Glutamatergic neuron (in vitro differentiated cells): ENCODE results near the gene CERS6. TPM values are rescaled to one million over a fixed set of nuclear protein-coding genes. Genes with fewer than 3 reads are reported as not detected.

Experiments used
- DNase-seq: peaks from one replicate; pipeline ENCODE4 v3.0.0; 2022
- H3K27ac Mint-ChIP-seq: one replicate; pipeline ENCODE4 v1.8.0; 2020; ENCODE audit warnings: mild to moderate bottlenecking, mixed read lengths, inconsistent platforms; ENCODE audit not compliant: unreplicated experiment
- H3K27me3 Mint-ChIP-seq: one replicate; pipeline ENCODE4 v1.8.0; 2020; ENCODE audit warnings: mild to moderate bottlenecking, moderate library complexity, mixed read lengths, inconsistent platforms; ENCODE audit not compliant: unreplicated experiment
- H3K36me3 Mint-ChIP-seq: one replicate; pipeline ENCODE4 v1.8.0; 2020; ENCODE audit warnings: mild to moderate bottlenecking, mixed read lengths, inconsistent platforms; ENCODE audit not compliant: unreplicated experiment
- H3K4me1 Mint-ChIP-seq: one replicate; pipeline ENCODE4 v1.8.0; 2020; ENCODE audit warnings: mild to moderate bottlenecking, low read depth, mixed read lengths, inconsistent platforms; ENCODE audit not compliant: unreplicated experiment
- H3K4me3 Mint-ChIP-seq: one replicate; pipeline ENCODE4 v1.8.0; 2020; ENCODE audit warnings: mild to moderate bottlenecking, mixed read lengths, inconsistent platforms; ENCODE audit not compliant: unreplicated experiment
- H3K9me3 Mint-ChIP-seq: one replicate; pipeline ENCODE4 v1.8.0; 2020; ENCODE audit warnings: mild to moderate bottlenecking, moderate library complexity, mixed read lengths, inconsistent platforms; ENCODE audit not compliant: unreplicated experiment
- total RNA-seq: library from RNA; stranded (reverse); fragmentation: NEBNext Ultra II Directional; extraction: Animal tissue kit (Norgen Biotek cat#: 25700); gene quantifications from one replicate; pipeline ENCODE4 v1.2.1, GENCODE V29; 2021; ENCODE audit not compliant: unreplicated experiment
- TF ChIP-seq, protein P1 (sequence below): fragments of 200-600 bp; sonication (generic); IDR thresholded peaks from one replicate; pipeline ENCODE4 v1.5.0; 2021; ENCODE audit not compliant: partially characterized antibody, unreplicated experiment

CERS6 gene
- total RNA-seq, 1 donor from 2014 or later: 143 TPM

DNA sequence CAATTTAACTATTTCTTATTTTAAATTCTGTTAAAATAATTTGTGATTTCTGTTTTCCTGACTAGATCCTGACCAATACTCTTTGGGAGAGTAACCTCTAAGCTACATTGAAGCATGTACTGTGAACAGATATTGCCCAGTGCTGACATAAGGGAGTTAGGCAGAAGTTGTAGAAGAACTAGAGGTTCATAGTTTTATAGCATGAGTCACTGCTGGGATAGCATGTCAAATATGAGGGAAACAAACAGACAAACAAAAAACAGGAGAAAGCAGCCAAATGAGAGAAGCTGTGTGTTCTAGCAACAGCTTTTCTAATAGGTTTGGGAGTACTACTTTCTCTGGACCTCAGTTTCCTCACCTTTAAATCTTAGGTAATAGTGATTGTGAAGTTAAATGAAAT is 72.4 kb downstream of the CERS6 start:
- TF ChIP-seq, protein P1, sequence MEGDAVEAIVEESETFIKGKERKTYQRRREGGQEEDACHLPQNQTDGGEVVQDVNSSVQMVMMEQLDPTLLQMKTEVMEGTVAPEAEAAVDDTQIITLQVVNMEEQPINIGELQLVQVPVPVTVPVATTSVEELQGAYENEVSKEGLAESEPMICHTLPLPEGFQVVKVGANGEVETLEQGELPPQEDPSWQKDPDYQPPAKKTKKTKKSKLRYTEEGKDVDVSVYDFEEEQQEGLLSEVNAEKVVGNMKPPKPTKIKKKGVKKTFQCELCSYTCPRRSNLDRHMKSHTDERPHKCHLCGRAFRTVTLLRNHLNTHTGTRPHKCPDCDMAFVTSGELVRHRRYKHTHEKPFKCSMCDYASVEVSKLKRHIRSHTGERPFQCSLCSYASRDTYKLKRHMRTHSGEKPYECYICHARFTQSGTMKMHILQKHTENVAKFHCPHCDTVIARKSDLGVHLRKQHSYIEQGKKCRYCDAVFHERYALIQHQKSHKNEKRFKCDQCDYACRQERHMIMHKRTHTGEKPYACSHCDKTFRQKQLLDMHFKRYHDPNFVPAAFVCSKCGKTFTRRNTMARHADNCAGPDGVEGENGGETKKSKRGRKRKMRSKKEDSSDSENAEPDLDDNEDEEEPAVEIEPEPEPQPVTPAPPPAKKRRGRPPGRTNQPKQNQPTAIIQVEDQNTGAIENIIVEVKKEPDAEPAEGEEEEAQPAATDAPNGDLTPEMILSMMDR: no peak
- H3K27me3 Mint-ChIP-seq: no peaks in the 10 kb centered on the region
- DNase-seq: no peak
- no peaks in the 10 kb centered on the region for H3K36me3 Mint-ChIP-seq
- H3K27ac Mint-ChIP-seq: no peak overlapping the region
- no peak overlapping the region for H3K4me3 Mint-ChIP-seq
- peaks cover 8% of the 10 kb centered on the region for H3K9me3 Mint-ChIP-seq
- H3K4me1 Mint-ChIP-seq: peaks cover 69% of the 10 kb centered on the region

DNA sequence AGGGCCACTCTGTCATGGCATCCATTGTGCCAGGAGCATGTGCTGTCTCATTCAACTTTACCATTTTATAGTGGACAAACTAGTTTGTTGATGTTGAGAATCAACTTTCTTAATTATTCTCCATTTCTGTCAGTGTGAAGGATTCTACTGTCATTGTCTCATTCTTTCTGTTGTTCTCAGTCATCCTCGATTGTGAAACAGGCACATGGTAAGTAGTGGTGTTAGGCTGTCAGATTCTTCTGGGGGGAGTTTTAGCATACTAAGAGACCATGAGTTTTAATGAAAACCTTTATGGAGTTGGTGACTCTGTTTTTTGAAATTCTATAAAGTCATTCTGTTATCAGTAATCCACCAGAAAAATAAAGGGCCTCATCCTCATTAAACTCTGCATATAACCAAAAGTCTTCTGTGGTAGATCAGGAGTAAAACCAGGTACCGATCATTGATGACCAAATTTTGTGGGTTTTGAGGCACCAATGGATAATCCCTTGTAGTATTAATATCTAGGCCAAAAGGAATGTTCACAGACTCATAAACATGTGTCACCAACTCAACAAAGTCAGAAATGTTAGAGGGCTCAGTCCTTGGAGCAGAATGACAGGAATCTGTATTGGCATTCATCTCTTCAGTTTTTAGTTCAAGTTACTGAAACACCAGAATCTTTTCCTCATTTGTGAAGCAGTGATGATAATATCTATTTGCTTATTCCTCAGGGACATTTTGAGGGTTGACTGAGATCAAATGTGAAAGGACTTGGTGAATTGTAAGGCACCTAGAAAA is 73.2 kb downstream of the CERS6 start:
- TF ChIP-seq, protein P1: no peak

GRCh38 chr2:168529900-168530561 is 74.0 kb downstream of the CERS6 start:
- DNase-seq: no peak
- Mint-ChIP-seq H3K27me3 (peaks cover 8% of the 10 kb centered on the region), H3K9me3 (peaks cover 8% of the 10 kb centered on the region), H3K4me1 (peaks cover 71% of the 10 kb centered on the region), H3K4me3 (peak overlapping the region; percentile 15), H3K36me3 (no peaks in the 10 kb centered on the region), H3K27ac (peak overlapping the region; percentile 87)
- TF ChIP-seq, protein P1: no peak

More for the DNA sequence above, 73.2 kb downstream of the CERS6 start:
- H3K27me3 Mint-ChIP-seq: peaks cover 4% of the 10 kb centered on the region
- H3K27ac Mint-ChIP-seq: peak overlapping the region; percentile 10
- no peak for DNase-seq
- H3K4me3 Mint-ChIP-seq: no peak overlapping the region
- H3K9me3 Mint-ChIP-seq: peaks cover 7% of the 10 kb centered on the region
- H3K4me1 Mint-ChIP-seq: peaks cover 69% of the 10 kb centered on the region
- H3K36me3 Mint-ChIP-seq: no peaks in the 10 kb centered on the region

DNA sequence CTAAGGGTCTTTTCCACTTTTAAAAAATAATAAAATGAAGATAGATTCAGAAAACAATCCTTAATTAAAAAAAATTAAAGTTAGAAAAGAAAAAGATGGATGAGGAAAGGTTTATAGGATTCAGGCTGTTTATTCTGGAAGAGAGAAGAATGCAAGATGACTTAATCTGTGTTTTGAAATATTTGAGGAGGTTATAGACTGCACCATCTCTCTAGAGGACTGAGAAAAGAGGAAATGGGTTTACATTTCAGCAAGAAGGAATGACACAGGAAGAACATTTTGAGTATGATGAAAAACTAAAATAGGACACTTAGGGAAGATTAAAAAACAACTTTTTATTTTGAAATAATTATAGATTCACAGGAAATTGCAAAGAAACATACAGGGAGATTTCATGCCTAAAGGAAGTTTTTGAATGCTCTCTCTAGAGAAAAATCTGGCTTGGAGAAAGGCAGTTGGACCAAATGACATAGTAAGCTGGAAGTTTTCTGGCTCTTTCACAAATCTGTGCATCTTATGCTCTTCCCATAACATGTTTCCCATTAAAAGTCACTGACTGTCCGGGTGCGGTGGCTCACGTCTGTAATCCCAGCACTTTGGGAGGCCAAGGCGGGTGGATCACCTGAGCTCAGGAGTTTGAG is 75.0 kb downstream of the CERS6 start:
- Mint-ChIP-seq H3K4me1 (peaks cover 72% of the 10 kb centered on the region), H3K4me3 (peak overlapping the region; percentile 25), H3K9me3 (peaks cover 15% of the 10 kb centered on the region), H3K27me3 (peaks cover 13% of the 10 kb centered on the region), H3K36me3 (no peaks in the 10 kb centered on the region), H3K27ac (peak overlapping the region; percentile 36)
- TF ChIP-seq, protein P1: no peak
- DNase-seq: no peak

GRCh38 chr2:168534926-168535325 is 78.9 kb downstream of the CERS6 start:
- peak overlapping the region; percentile 93 for H3K27ac Mint-ChIP-seq
- H3K36me3 Mint-ChIP-seq: no peaks in the 10 kb centered on the region
- H3K4me3 Mint-ChIP-seq: peak overlapping the region; percentile 70
- peaks cover 17% of the 10 kb centered on the region for H3K27me3 Mint-ChIP-seq
- TF ChIP-seq, protein P1: no peak
- DNase-seq: peak; percentile 74
- peaks cover 16% of the 10 kb centered on the region for H3K9me3 Mint-ChIP-seq
- H3K4me1 Mint-ChIP-seq: peaks cover 64% of the 10 kb centered on the region
